ENCODE results near the gene NDUFC2.

- no peak for TF ChIP-seq POLR2A (IDR thresholded peaks at IDR 0.05; ENCODE audit: low read depth, low read length)
- no peak for TF ChIP-seq MYC (IDR thresholded peaks at IDR 0.05; ENCODE audit: low read depth, low read length)
- no peak for TF ChIP-seq CTCF (IDR thresholded peaks at IDR 0.05; ENCODE audit: extremely low read depth in 1 of 2, insufficient read depth in 1 of 2, low read depth in 1 of 2, low read length in 2 of 2)
- TF ChIP-seq EZH2 (IDR thresholded peaks at IDR 0.05; ENCODE audit: borderline replicate concordance, low read depth, low read length, severe bottlenecking), result no peak
- TF ChIP-seq POLR2AphosphoS5 (IDR thresholded peaks at IDR 0.05; ENCODE audit: insufficient read depth, low read depth, low read length), result no peak
- TF ChIP-seq MAX (IDR thresholded peaks at IDR 0.05; ENCODE audit: insufficient read depth, insufficient read length), result no peak
- no peak for TF ChIP-seq FOS (IDR thresholded peaks at IDR 0.05; ENCODE audit: borderline replicate concordance, insufficient read depth, low read length)
- no peak for TF ChIP-seq GATA2 (IDR thresholded peaks at IDR 0.05; ENCODE audit: insufficient read depth, insufficient read length, low read depth, low read length)
- TF ChIP-seq JUN (IDR thresholded peaks at IDR 0.05; ENCODE audit: borderline replicate concordance, insufficient read depth, insufficient read length, low read depth), result no peak
Measured at GRCh38 chr11:78050964-78051831, 28.5 kb downstream of the NDUFC2 start.

Measured in endothelial cell of umbilical vein (primary cell).